Body of pancreas (tissue), 4 donors: Measurements from ENCODE around the gene PTBP3. TPM values are rescaled to one million over a fixed set of nuclear protein-coding genes. Genes with fewer than 3 reads are reported as not detected.

ENCODE experiments used
- ATAC-seq: fragments of 150-250 bp; one replicate; pipeline ENCODE4 v1.9.1; 2016
- DNase-seq, 4 donors: peaks; one replicate each; pipeline ENCODE4 v3.0.0-alpha.2; 2019
- H3K27ac ChIP-seq, 4 donors: fragments of 200-600 bp; sonication (generic); 1 replicate in 3 of 4; 2 replicates in 1 of 4; pipeline versions ENCODE4 v1.5.1 to v1.6.1; 2016 to 2019; ENCODE audit warnings: mild to moderate bottlenecking in 1 of 4, mixed read lengths in 1 of 4, moderate library complexity in 1 of 4
- H3K27me3 ChIP-seq, 2 donors: fragments of 200-600 bp; sonication (generic); one replicate each; pipeline ENCODE4 v1.6.0; 2016; ENCODE audit warnings: mild to moderate bottlenecking in 1 of 2
- H3K36me3 ChIP-seq, 2 donors: fragments of 200-600 bp; sonication (generic); replicated peaks in 1 of 2; 2 replicates each; pipeline ENCODE4 v1.5.1; 2016; ENCODE audit warnings: low read depth in 2 of 2; ENCODE audit not compliant: insufficient read depth in 1 of 2
- H3K4me1 ChIP-seq: fragments of 200-600 bp; sonication (generic); one replicate; pipeline ENCODE4 v1.6.0; 2016
- H3K4me3 ChIP-seq, 2 donors: fragments of 200-600 bp; sonication (generic); 1 replicate in 1 of 2; 2 replicates in 1 of 2; pipeline ENCODE4 v1.5.1; 2016 to 2019
- H3K9me3 ChIP-seq, 3 donors: fragments of 200-600 bp; sonication (generic); 1 replicate in 2 of 3; 2 replicates in 1 of 3; pipeline ENCODE4 v1.5.1; 2016
- CTCF ChIP-seq, 7 experiments: fragments of 450-650 bp in 4 of 7; fragments of 200-600 bp in 3 of 7; sonication (generic) in 3 of 7; IDR thresholded peaks; one replicate each; pipeline ENCODE4 v1.5.1; 2016 to 2019; ENCODE audit warnings: antibody characterized with exemption in 7 of 7
- POLR2A ChIP-seq, 3 donors: fragments of 450-650 bp; IDR thresholded peaks; one replicate each; pipeline ENCODE4 v1.6.1; 2016; ENCODE audit warnings: antibody characterized with exemption in 3 of 3, mild to moderate bottlenecking in 2 of 3
- WGBS, 2 donors: methylation state at CpG; one replicate each; pipeline ENCODE4 v1.1.5; 2017; 5-methylcytosine and 5-hydroxymethylcytosine counted together
- intact Hi-C: fragments of 100-400 bp; cut with DNase I; formaldehyde crosslinking; loops from one replicate; pipeline ENCODE4 v1.15.1; 2023
- total RNA-seq, 2 donors: library from RNA; depleted of rRNA; stranded (reverse); fragments of >200 nt; gene quantifications; one replicate each; pipeline ENCODE4 v1.1.0, GENCODE V29; 2016

The PTBP3 gene
- total RNA-seq, 2 donors from 2014 or later = 30.4 to 122 TPM

DNA sequence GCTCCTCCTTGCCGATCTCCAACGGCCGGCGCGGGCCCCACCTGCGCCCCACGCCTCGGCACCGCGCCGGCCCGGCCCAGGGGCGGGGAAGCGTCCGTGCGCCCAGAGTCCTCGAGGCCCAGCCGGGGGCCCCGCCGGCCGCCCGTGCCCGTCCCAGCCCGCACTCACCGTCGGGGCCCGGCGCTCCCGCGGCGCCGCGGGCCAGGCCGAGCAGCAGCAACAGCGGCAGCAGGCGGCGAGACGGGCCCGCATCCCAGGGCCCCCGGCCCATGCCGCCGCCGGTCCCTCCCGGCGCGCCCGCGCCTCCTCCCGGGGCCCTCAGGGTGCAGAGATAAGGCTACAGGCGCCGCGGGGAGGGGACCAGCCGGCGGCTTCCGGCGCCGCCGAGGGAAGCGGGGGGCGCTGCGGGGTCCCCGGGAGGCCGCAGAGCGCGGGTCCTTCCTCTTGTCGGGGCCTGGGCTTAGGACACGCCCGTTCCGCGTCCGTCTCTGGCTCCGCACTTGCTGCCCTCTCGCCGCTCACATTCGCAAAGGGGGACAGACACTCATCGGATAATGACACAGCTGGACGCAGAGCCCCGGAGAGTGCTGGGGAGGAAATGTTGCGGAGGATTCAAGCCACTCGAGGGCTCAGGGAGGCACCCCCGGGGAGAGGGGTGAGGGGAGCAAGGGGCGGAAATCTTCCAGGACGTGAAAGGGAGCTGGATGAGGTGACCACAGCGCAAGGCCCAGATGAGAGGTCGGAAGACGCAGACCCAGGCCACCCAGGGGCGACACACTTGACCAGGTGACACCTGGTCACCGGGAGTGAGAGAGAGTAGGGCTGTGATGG lies 158.2 kb downstream of the PTBP3 start, which contains the start of gene SUSD1:
Gene SUSD1, minus strand, starts transcription at position 333 of the 831 bp plus-strand sequence. Its CDS starts 62 bp downstream, at position 271.
- TF ChIP-seq CTCF (IDR thresholded peaks at IDR 0.05) (no peak), POLR2A (IDR thresholded peaks at IDR 0.05) (peak in 2 of 3 donors; percentile 26 to 33)
- Histone ChIP-seq H3K36me3 (no peaks in the 10 kb centered on the region), H3K4me1 (peaks cover 22% of the 10 kb centered on the region), H3K4me3 (peak within 1 kb of the TSS; percentile 45 to 51), H3K27me3 (no peaks in the 10 kb centered on the region), H3K27ac (peak within 1 kb of the TSS in 3 of 4 donors; percentile 52 to 60 (median 53)), H3K9me3 (no peaks in the 10 kb centered on the region)
- peak; percentile 16 to 44 (median 34) for DNase-seq
- 7 to 19% methylated on average over 3 to 39 of the region's 88 CpGs for WGBS, 2 donors
- peak; percentile 65 for ATAC-seq
- intact Hi-C loops = no loop called here

GRCh38 chr9:112174222-112174964 lies 159.0 kb downstream of the PTBP3 start:
- Histone ChIP-seq H3K27ac (peak overlapping the region in 3 of 4 donors; percentile 52 to 60 (median 53)), H3K36me3 (no peaks in the 10 kb centered on the region), H3K4me1 (peaks cover 26% of the 10 kb centered on the region), H3K9me3 (no peaks in the 10 kb centered on the region), H3K27me3 (no peaks in the 10 kb centered on the region), H3K4me3 (peak overlapping the region; percentile 45 to 51)
- intact Hi-C loops = no loop called here
- DNase-seq = peak; percentile 62 to 75 (median 64)
- peak; percentile 82 for ATAC-seq
- TF ChIP-seq CTCF (IDR thresholded peaks at IDR 0.05) (no peak), POLR2A (IDR thresholded peaks at IDR 0.05) (no peak)
- 9 to 12% methylated on average over 13 to 24 of the region's 42 CpGs for WGBS, 2 donors

DNA sequence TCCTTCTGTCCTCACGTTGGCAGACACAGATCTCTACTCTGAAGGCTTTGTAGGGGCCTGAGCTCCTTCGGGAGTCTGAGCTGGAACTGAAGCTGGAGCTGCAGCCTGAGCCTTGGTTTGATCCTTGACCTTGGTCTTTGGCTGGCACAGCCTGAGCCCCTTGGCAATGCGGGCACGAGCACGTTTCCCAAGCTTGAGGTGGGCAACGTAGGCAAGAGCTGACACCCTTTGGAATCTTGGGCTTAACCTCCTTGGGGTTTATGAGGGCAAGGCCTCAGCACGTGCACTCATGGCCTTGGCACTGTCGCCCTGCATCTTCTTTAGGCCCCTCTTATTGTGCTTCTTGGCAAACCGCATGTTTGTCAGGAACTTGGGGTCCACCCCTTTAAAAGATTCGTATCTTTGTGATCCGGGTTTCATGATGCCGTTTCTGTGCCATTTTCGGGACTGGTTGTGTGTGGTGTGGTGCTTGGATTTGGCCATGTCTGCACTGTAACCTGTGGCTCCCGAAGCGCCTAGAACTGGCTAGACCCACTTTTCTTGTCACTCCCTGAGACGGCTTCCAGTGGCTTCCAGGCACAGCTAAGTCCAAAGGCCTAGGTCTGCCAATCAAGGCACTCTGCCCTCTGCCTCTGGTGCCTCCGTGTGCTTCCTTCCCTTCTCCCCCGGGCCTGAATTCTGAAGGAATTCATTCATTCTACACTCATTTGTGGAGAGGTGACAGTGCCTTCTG lies 159.8 kb downstream of the PTBP3 start:
- DNase-seq = peak in 1 of 4 donors; percentile 15
- intact Hi-C loops = no loop called here
- no peak for ATAC-seq
- Histone ChIP-seq H3K4me1 (peaks cover 26% of the 10 kb centered on the region), H3K27me3 (no peaks in the 10 kb centered on the region), H3K4me3 (no peak overlapping the region), H3K36me3 (no peaks in the 10 kb centered on the region), H3K27ac (no peak overlapping the region), H3K9me3 (no peaks in the 10 kb centered on the region)
- 80 to 82% methylated on average over 11 to 17 of the region's 18 CpGs for WGBS, 2 donors
- TF ChIP-seq POLR2A (IDR thresholded peaks at IDR 0.05) = no peak
- TF ChIP-seq CTCF (IDR thresholded peaks at IDR 0.05) = no peak

GRCh38 chr9:112170968-112171367 lies 162.5 kb downstream of the PTBP3 start:
- no peak for TF ChIP-seq POLR2A (IDR thresholded peaks at IDR 0.05)
- no peak for TF ChIP-seq CTCF (IDR thresholded peaks at IDR 0.05)
- Histone ChIP-seq H3K27me3 (no peaks in the 10 kb centered on the region), H3K27ac (no peak overlapping the region), H3K9me3 (no peaks in the 10 kb centered on the region), H3K4me1 (peaks cover 29% of the 10 kb centered on the region), H3K36me3 (no peaks in the 10 kb centered on the region), H3K4me3 (no peak overlapping the region)
- WGBS, 2 donors = 87 to 97% methylated on average over 5 of the region's 5 CpGs
- DNase-seq (no peak), ATAC-seq (no peak)
- intact Hi-C loops = no loop called here
